ENCODE results near the gene GP1BA.
A peak's percentile ranks its signal among the peaks of the same experiment; 100 is the strongest.
"Not testable (repeated sequence)": the region's sequence is repeated elsewhere in the genome, so short reads cannot be mapped to it uniquely, and the experiment has no call there.

GP1BA gene

GRCh38 chr17:4897785-4898184, 34.3 kb upstream of the GP1BA start:
- in situ Hi-C loops (cut with MboI; ENCODE audit: low sequenced_read_pairs) = no loop called here
- peaks cover 22% of the 10 kb centered on the region for H3K36me3 ChIP-seq (replicated peaks)
- no peaks in the 10 kb centered on the region for H3K4me1 ChIP-seq

GRCh38 chr17:4898351-4898750, 33.7 kb upstream of the GP1BA start:
- Histone ChIP-seq H3K4me3 (no peak overlapping the region), H3K9me3 (no peaks in the 10 kb centered on the region), H3K27me3 (ENCODE audit: low read depth) (no peaks in the 10 kb centered on the region), H3K36me3 (replicated peaks) (peaks cover 21% of the 10 kb centered on the region), H3K4me1 (no peaks in the 10 kb centered on the region)
- in situ Hi-C loops (cut with MboI; ENCODE audit: low sequenced_read_pairs) = no loop called here
- no peak for DNase-seq (ENCODE audit: low spot score in 2 of 2)

More at GRCh38 chr17:4897785-4898184, 34.3 kb upstream of the GP1BA start:
- Histone ChIP-seq H3K9me3 (no peaks in the 10 kb centered on the region), H3K27me3 (ENCODE audit: low read depth) (no peaks in the 10 kb centered on the region), H3K4me3 (no peak overlapping the region)
- no peak for DNase-seq (ENCODE audit: low spot score in 2 of 2)

DNA sequence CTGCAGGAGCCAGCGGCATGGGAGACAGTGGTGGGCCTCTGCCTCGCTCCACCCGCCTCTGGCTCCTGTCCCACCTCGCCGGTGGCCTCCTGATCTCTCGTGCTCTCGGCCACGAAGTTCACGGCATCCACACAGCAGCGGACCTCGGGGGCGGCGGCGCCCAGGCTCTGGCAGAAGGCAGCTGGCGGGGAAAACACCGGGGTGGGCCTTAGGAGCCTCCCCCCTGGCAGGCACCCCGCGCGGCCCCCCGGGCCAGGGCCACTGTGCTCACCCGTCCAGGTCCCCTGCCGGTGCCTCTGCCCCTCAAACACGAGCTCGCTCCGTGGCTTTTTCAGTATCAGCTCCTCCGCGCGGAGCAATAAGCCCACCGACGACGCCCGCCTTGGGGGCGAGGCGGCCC, 33.1 kb upstream of the GP1BA start:
- DNase-seq (ENCODE audit: low spot score in 2 of 2) = no peak
- in situ Hi-C loops (cut with MboI; ENCODE audit: low sequenced_read_pairs) = no loop called here
- H3K36me3 ChIP-seq (replicated peaks) = peaks cover 21% of the 10 kb centered on the region
- H3K4me1 ChIP-seq = no peaks in the 10 kb centered on the region
- no peaks in the 10 kb centered on the region for H3K27me3 ChIP-seq (ENCODE audit: low read depth)
- no peak overlapping the region for H3K4me3 ChIP-seq
- H3K9me3 ChIP-seq = no peaks in the 10 kb centered on the region

DNA sequence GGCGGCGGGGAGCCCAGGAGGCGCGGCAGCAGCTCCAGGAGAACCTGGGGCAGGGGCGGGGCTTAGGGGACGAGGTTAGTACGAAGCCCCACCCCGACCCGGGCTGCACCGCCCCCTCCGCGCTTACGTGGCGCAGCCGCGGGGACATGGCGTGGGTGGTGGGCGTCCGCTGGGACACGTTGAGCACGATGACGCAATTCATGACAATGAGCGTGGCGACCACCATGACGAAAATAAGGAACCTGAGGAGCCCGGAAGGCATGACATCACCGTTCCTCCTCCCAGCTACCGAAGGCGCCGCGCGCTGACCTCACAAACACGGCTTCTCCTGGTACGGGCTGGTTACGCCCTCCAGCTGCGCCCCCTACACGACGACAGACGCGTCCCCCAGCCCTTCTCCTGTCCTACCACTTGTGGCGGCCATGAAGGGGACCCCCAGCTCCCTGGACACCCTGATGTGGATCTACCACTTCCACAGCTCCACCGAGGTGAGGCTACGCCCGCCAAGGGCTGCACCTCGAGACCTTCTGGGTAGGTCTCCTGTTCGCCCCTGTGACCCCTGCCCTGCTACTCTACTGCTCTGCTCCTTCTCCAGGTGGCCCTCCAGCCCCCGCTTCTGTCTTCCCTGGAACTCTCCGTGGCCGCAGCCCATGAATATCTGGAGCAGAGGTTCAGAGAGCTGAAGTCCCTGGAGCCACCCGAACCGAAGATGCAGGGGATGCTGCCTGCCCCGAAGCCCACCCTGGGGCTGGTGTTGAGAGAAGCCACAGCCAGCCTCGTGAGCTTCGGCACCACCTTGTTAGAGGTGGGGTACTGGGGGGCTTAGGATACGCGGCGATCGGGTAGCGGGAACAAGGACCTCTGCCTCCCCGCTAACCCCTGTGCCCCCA, 32.5 kb upstream of the GP1BA start, which contains the start of gene C17orf107:
Gene C17orf107, plus strand, starts transcription at position 196 of the 890 bp plus-strand sequence. Its CDS starts 227 bp downstream, at position 423.
- no peaks in the 10 kb centered on the region for H3K27me3 ChIP-seq (ENCODE audit: low read depth)
- H3K36me3 ChIP-seq (replicated peaks) = peaks cover 21% of the 10 kb centered on the region
- no peak within 1 kb of the TSS for H3K4me3 ChIP-seq
- no peaks in the 10 kb centered on the region for H3K4me1 ChIP-seq
- H3K9me3 ChIP-seq = no peaks in the 10 kb centered on the region
- DNase-seq (ENCODE audit: low spot score in 2 of 2) = no peak
- in situ Hi-C loops (cut with MboI; ENCODE audit: low sequenced_read_pairs) = no loop called here

- H3K4me1 ChIP-seq = no peaks in the 10 kb centered on the region
- H3K4me3 ChIP-seq = no peak overlapping the region
- no peaks in the 10 kb centered on the region for H3K9me3 ChIP-seq
- DNase-seq (ENCODE audit: low spot score in 2 of 2) = no peak
- in situ Hi-C loops (cut with MboI; ENCODE audit: low sequenced_read_pairs) = no loop called here
- peaks cover 13% of the 10 kb centered on the region for H3K36me3 ChIP-seq (replicated peaks)
- H3K27me3 ChIP-seq (ENCODE audit: low read depth) = no peaks in the 10 kb centered on the region
Measured at GRCh38 chr17:4900231-4901107, 31.6 kb upstream of the GP1BA start.

DNA sequence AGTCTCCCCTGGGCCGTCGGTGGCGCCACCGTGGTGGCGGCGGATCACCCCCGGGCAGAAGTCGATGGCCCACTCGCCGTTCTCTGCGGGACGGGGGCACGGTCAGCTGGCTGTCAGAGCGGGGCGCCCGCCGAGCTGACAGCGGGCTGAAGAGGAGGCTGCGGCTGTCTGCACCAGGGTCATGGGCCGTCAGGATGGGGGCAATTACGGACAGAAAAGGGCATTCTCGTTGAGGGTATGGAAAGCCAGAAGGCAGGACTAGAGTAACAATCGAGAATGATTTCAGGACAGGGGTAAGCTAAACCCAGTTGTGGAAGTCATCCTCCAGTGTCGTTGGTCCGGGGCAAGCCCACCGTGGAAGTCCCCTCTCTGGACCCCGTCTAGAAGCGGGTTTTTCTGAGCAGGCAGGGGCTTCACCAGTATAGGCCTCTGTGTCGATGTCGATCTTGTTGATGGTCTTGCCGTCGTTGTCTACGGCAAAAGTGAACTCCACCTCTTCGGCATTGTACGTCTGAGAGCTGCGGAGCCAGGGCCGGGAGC, 30.9 kb upstream of the GP1BA start:
- in situ Hi-C loops (cut with MboI; ENCODE audit: low sequenced_read_pairs) = no loop called here
- H3K4me3 ChIP-seq = no peak overlapping the region

DNA sequence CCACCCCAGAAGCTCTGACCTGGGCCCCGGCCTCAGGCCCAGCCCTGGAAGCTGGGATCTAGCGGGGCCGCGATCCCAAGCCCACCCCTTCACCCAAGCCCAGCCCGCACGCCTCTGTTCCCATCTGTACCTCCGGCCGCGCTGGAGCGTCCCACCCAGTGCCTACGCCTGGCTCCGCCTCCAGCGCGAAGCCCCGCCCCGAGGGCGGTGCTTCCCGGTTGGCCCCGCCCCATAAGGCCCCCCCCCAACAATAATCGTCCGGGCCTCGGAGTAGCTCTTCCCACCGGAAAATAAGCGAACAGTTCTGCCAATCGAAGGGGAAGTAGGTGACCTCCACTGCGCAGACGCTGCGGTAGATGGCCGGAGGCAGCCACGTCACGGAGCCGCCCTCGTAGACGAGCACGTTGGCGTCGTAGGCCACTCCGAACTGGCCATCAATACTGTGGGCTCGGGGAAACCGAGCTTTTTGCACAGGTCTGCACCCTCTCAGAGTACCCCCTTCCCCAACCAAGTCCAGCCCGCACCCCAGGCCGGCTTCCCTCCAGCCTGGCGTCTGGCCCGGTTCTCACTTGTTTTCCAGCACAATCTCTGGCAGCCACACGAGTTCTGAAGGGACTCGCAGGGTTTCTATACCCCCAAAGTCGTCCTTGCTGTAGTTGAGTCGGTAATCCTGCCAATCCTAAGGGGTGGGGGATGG, 30.3 kb upstream of the GP1BA start:
- H3K4me1 ChIP-seq = no peaks in the 10 kb centered on the region
- no peak for DNase-seq (ENCODE audit: low spot score in 2 of 2)
- no peaks in the 10 kb centered on the region for H3K27me3 ChIP-seq (ENCODE audit: low read depth)
- no peaks in the 10 kb centered on the region for H3K9me3 ChIP-seq
- in situ Hi-C loops (cut with MboI; ENCODE audit: low sequenced_read_pairs) = no loop called here
- H3K4me3 ChIP-seq = no peak overlapping the region
- no peaks in the 10 kb centered on the region; the same call in 1 of the 2 replicates for H3K36me3 ChIP-seq (replicated peaks)

More for the DNA sequence above, 30.9 kb upstream of the GP1BA start:
- H3K36me3 ChIP-seq (replicated peaks) = peaks cover 6% of the 10 kb centered on the region
- no peaks in the 10 kb centered on the region for H3K27me3 ChIP-seq (ENCODE audit: low read depth)
- no peak for DNase-seq (ENCODE audit: low spot score in 2 of 2)
- no peaks in the 10 kb centered on the region for H3K9me3 ChIP-seq
- no peaks in the 10 kb centered on the region for H3K4me1 ChIP-seq

GRCh38 chr17:4902540-4902939, 29.5 kb upstream of the GP1BA start:
- in situ Hi-C loops (cut with MboI; ENCODE audit: low sequenced_read_pairs) = no loop called here
- H3K4me3 ChIP-seq = no peak overlapping the region
- DNase-seq (ENCODE audit: low spot score in 2 of 2) = no peak
- H3K4me1 ChIP-seq = no peaks in the 10 kb centered on the region
- no peaks in the 10 kb centered on the region for H3K27me3 ChIP-seq (ENCODE audit: low read depth)
- H3K9me3 ChIP-seq = no peaks in the 10 kb centered on the region
- H3K36me3 ChIP-seq (replicated peaks) = no peaks in the 10 kb centered on the region; the same call in 1 of the 2 replicates

DNA sequence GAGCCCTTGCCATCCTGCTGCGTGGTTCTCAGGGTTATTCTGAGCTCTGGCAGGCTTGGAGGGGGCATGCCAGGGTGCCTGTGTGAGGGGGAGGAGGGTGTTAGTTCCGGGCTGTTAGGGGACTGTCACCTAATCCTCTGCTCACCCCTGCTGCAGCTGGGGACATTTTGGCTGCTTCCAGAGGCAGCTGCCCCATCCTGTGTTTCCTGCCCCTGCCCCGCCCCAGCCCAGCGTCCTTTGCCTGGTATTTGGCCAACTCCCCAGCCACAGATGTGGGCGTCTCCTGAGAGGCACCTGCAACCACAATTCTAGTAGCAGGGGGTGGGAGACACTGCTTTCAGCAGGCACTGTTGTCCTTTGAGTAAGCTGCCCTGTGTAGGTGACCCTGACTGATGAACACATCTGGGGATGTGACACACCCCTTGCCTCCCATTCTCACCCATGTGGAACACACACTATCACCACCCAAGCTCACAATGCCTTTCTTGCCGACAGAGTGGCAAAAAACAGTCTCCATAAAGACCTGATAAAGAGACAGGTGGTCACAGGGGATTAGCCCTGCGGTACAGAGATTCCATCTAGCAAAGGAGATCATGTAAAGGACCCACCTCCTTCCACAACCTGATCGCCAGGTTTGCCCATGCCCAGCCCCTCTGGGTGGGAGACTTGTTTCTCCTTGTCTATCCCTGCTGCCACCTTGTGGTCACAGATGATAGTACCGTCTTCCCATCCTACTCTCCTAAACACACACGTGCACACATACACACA, 28.8 kb upstream of the GP1BA start, which contains the start of gene CHRNE:
Gene CHRNE, minus strand, starts transcription at position 48 of the 768 bp plus-strand sequence. Its CDS starts 35 bp downstream, at position 13.
- no peak within 1 kb of the TSS for H3K4me3 ChIP-seq
- DNase-seq (ENCODE audit: low spot score in 2 of 2) = peak; percentile 63 to 90
- no peaks in the 10 kb centered on the region; the same call in 1 of the 2 replicates for H3K36me3 ChIP-seq (replicated peaks)
- in situ Hi-C loops (cut with MboI; ENCODE audit: low sequenced_read_pairs) = no loop called here
- no peaks in the 10 kb centered on the region for H3K9me3 ChIP-seq
- no peaks in the 10 kb centered on the region for H3K4me1 ChIP-seq
- no peaks in the 10 kb centered on the region for H3K27me3 ChIP-seq (ENCODE audit: low read depth)

- H3K36me3 ChIP-seq (replicated peaks); in situ Hi-C loops (cut with MboI; ENCODE audit: low sequenced_read_pairs); H3K4me1 ChIP-seq; DNase-seq (ENCODE audit: low spot score in 2 of 2); H3K9me3 ChIP-seq; H3K27me3 ChIP-seq (ENCODE audit: low read depth); H3K4me3 ChIP-seq: not testable (repeated sequence)
Measured at GRCh38 chr17:4906642-4907041, 25.4 kb upstream of the GP1BA start.

DNA sequence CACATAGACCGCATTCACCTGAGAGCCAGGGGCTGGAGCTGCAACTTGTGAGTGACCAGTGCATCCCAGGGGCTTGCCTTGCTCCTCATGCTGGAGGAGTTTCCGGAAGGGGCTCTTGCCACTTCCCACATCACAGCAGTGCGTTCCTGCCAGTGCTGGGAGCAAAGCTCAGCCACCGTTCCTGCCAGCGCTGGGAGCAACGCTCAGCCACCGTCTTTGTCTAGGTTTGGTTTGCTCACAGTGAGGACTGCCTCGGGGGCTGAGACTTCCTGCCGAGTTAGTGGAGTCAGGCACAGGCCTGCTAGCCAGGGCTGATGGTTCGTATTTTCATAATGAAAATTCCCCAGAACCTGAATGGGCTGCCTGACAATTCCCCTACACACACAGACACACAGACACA, 23.8 kb upstream of the GP1BA start:
- H3K9me3 ChIP-seq = no peaks in the 10 kb centered on the region
- no peaks in the 10 kb centered on the region for H3K27me3 ChIP-seq (ENCODE audit: low read depth)
- H3K4me3 ChIP-seq = no peak overlapping the region
- DNase-seq (ENCODE audit: low spot score in 2 of 2) = no peak
- in situ Hi-C loops (cut with MboI; ENCODE audit: low sequenced_read_pairs) = no loop called here
- H3K4me1 ChIP-seq = no peaks in the 10 kb centered on the region
- H3K36me3 ChIP-seq (replicated peaks) = no peaks in the 10 kb centered on the region

DNA sequence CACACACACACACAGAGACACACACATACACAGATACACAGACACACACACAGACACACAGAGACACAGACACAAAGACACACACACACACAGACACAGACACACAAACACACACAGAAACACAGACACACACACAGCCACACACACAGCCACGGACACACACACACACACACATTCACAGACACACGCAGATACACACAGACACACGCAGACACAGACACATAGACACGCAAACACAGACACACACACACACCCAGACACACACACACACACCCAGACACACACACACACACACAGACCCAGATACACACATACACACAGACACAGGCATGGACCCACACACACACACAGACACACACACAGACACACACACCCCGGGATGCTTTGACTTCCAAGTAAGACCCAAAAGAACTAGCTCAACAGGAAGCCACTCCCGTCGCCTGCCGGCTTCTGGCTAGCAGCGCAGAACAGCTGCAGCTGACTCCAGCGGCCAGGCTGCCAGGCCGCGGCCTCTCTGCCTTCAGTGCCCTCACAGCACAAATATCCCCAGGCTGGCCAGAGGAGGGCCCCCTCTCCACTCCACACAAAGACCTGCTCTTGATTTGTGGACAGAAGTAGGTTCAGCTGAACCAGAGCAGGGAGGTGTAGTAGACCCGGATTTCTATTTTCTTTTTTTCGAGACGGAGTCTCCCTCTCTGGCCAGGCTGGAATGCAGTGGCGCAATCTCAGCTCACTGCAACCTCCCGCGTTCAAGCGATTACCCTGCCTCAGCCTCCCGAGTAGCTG, 23.2 kb upstream of the GP1BA start:
- DNase-seq (ENCODE audit: low spot score in 2 of 2) = peak; percentile 73 to 87
- in situ Hi-C loops (cut with MboI; ENCODE audit: low sequenced_read_pairs) = no loop called here
- H3K4me3 ChIP-seq = no peak overlapping the region
- no peaks in the 10 kb centered on the region for H3K4me1 ChIP-seq
- H3K36me3 ChIP-seq (replicated peaks) = no peaks in the 10 kb centered on the region
- no peaks in the 10 kb centered on the region for H3K9me3 ChIP-seq
- H3K27me3 ChIP-seq (ENCODE audit: low read depth) = no peaks in the 10 kb centered on the region

Measured in HAP-1 (cell line).